ENCODE data around the gene SP7. TPM values are rescaled to one million over a fixed set of nuclear protein-coding genes. Genes with fewer than 3 reads are reported as not detected.

Gene SP7
- total and polyA plus RNA-seq, 9 donors: 0.02 to 0.10 TPM; not detected in 7

GRCh38 chr12:53355121-53355520, 19.0 kb upstream of the SP7 start:
- H3K27ac ChIP-seq: no peak overlapping the region
- WGBS, 3 donors: 64 to 69% (median 67%) methylated on average over 3 of the region's 3 CpGs
- no peak overlapping the region for H3K4me3 ChIP-seq
- H3K4me1 ChIP-seq (ENCODE audit: insufficient read depth): no peaks in the 10 kb centered on the region
- H3K36me3 ChIP-seq: no peaks in the 10 kb centered on the region
- no peaks in the 10 kb centered on the region for H3K9me3 ChIP-seq
- intact Hi-C loops (cut with DNase I): loop anchor here in 2 of 4 donors (5.0 to 10.0 kb wide), 2 partner anchors 150 to 152 kb away; partner anchors contain the start of genes NPFF (in 2 of the 2) and TARBP2 (in 1 of the 2)
- no peak for DNase-seq
- no peak for TF ChIP-seq EP300 (IDR thresholded peaks at IDR 0.05)
- no peak for TF ChIP-seq POLR2A (IDR thresholded peaks at IDR 0.05)
- no peak for TF ChIP-seq CTCF (IDR thresholded peaks at IDR 0.05)
- H3K27me3 ChIP-seq: no peaks in the 10 kb centered on the region

- intact Hi-C loops (cut with DNase I): loop anchor here (2.0 to 10.0 kb wide), 5 partner anchors 68 to 156 kb away; partner anchors contain the start of genes NPFF (in 2 of the 4), AMHR2 (in 1 of the 4) and TARBP2 (in 1 of the 4)
- WGBS, 3 donors: 88 to 90% (median 89%) methylated on average over 5 of the region's 5 CpGs
Measured at GRCh38 chr12:53353257-53353655, 17.1 kb upstream of the SP7 start.

GRCh38 chr12:53352331-53353256, 16.4 kb upstream of the SP7 start:
- H3K36me3 ChIP-seq: no peaks in the 10 kb centered on the region
- no peak overlapping the region for H3K27ac ChIP-seq
- H3K4me1 ChIP-seq (ENCODE audit: insufficient read depth): no peaks in the 10 kb centered on the region
- WGBS, 3 donors: 58 to 68% (median 63%) methylated on average over 21 of the region's 21 CpGs
- TF ChIP-seq EP300 (IDR thresholded peaks at IDR 0.05) (no peak), CTCF (IDR thresholded peaks at IDR 0.05) (peak; percentile 83 to 93 (median 92)), POLR2A (IDR thresholded peaks at IDR 0.05) (no peak)
- no peaks in the 10 kb centered on the region for H3K9me3 ChIP-seq
- H3K27me3 ChIP-seq: no peaks in the 10 kb centered on the region
- intact Hi-C loops (cut with DNase I): loop anchor here (1.0 to 10.0 kb wide), 6 partner anchors 68 to 156 kb away; partner anchors contain the start of genes NPFF (in 2 of the 4), AMHR2 (in 1 of the 4) and TARBP2 (in 1 of the 4)
- peak; percentile 76 to 90 (median 81) for DNase-seq
- no peak overlapping the region for H3K4me3 ChIP-seq

More at GRCh38 chr12:53353257-53353655, 17.1 kb upstream of the SP7 start:
- no peaks in the 10 kb centered on the region for H3K9me3 ChIP-seq
- no peak for DNase-seq
- no peak overlapping the region for H3K27ac ChIP-seq
- no peak overlapping the region for H3K4me3 ChIP-seq
- H3K36me3 ChIP-seq: no peaks in the 10 kb centered on the region
- TF ChIP-seq POLR2A (IDR thresholded peaks at IDR 0.05) (no peak), EP300 (IDR thresholded peaks at IDR 0.05) (no peak), CTCF (IDR thresholded peaks at IDR 0.05) (no peak)
- H3K27me3 ChIP-seq: no peaks in the 10 kb centered on the region
- H3K4me1 ChIP-seq (ENCODE audit: insufficient read depth): no peaks in the 10 kb centered on the region

- Histone ChIP-seq H3K4me1 (ENCODE audit: insufficient read depth) (peaks cover 3% of the 10 kb centered on the region), H3K27me3 (no peaks in the 10 kb centered on the region), H3K9me3 (no peaks in the 10 kb centered on the region), H3K27ac (no peak overlapping the region), H3K36me3 (no peaks in the 10 kb centered on the region), H3K4me3 (no peak overlapping the region)
- intact Hi-C loops (cut with DNase I): no loop called here
- TF ChIP-seq POLR2A (IDR thresholded peaks at IDR 0.05): no peak
- TF ChIP-seq EP300 (IDR thresholded peaks at IDR 0.05): no peak
- TF ChIP-seq CTCF (IDR thresholded peaks at IDR 0.05): no peak
- no peak for DNase-seq
- WGBS, 3 donors: 87 to 94% (median 87%) methylated on average over 4 of the region's 4 CpGs
Measured at GRCh38 chr12:53347905-53348304, 11.8 kb upstream of the SP7 start.

Measured in ovary (tissue), 9 donors.